BLaER1 (cell line): ENCODE measurements around the gene ADD2.

Experiments used
- H3K27ac ChIP-seq: shearing (Covaris generic); formaldehyde crosslinking; 2 replicates; pipeline ENCODE4 v1.8.1; 2022
- H3K27me3 ChIP-seq: shearing (Covaris generic); formaldehyde crosslinking; 2 replicates; pipeline ENCODE4 v1.8.1; 2022
- H3K36me3 ChIP-seq: shearing (Covaris generic); formaldehyde crosslinking; 2 replicates; pipeline ENCODE4 v1.8.1; 2022
- H3K4me1 ChIP-seq: shearing (Covaris generic); formaldehyde crosslinking; 2 replicates; pipeline ENCODE4 v1.8.1; 2022
- H3K4me2 ChIP-seq: shearing (Covaris generic); formaldehyde crosslinking; 2 replicates; pipeline ENCODE4 v1.8.1; 2022
- H3K4me3 ChIP-seq: shearing (Covaris generic); formaldehyde crosslinking; 2 replicates; pipeline ENCODE4 v1.8.1; 2022
- H3K9ac ChIP-seq: shearing (Covaris generic); formaldehyde crosslinking; 2 replicates; pipeline ENCODE4 v1.8.1; 2022
- H3K9me3 ChIP-seq: shearing (Covaris generic); formaldehyde crosslinking; 2 replicates; pipeline ENCODE4 v1.8.1; 2022
- H4K20me1 ChIP-seq: shearing (Covaris generic); formaldehyde crosslinking; 2 replicates; pipeline ENCODE4 v1.8.1; 2022
- Cebpa-rat ChIP-seq: shearing (Covaris generic); IDR thresholded peaks from 2 replicates; pipeline ENCODE4 v1.8.1; 2022

Gene ADD2

DNA sequence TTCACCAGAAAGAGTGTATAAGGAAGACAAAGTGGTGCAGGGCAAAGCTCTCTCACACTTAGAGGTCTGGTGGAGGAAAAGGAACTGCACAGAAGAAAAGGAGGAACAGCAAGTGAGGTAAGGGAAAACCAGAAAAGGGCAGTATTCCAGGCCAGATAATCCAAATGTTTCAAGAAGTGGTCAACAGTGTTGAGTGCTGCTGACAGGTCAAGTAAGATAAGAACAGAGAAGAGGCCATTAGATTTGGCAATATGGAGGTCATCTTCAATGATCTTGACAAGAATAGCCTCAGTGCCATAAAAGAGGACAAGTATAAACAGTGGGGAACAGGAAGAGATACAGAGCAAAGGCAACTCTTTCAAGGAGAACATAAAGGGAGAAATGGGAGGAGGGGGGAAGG is 15.0 kb downstream of the ADD2 start:
- H3K27me3 ChIP-seq: no peaks in the 10 kb centered on the region
- H3K27ac ChIP-seq: no peak overlapping the region
- peaks cover 32% of the 10 kb centered on the region for H3K36me3 ChIP-seq
- H3K9me3 ChIP-seq: peaks cover 15% of the 10 kb centered on the region
- no peak overlapping the region for H3K4me3 ChIP-seq
- peaks cover 28% of the 10 kb centered on the region for H3K4me1 ChIP-seq
- no peak overlapping the region for H3K4me2 ChIP-seq
- no peak overlapping the region for H3K9ac ChIP-seq
- TF ChIP-seq Cebpa-rat: no peak
- peaks cover 72% of the 10 kb centered on the region for H4K20me1 ChIP-seq

DNA sequence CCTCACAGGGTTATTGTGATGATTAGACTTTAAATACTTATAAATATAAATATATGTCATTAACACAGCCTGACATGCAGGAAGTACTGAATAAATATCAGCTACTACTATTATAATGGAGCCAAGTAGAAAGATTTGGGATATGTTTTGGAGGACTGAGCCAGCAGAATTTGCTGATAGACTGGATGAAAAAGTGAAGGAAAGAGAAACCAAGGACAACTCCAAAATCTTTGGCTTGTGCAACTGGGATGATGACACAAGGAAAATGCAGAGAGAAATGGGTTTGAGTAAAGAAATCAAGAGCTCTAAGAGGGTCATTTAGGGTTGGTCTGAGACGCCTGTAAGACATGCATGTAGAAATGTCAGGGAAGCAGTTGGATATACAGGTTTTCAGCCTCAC is 15.6 kb downstream of the ADD2 start:
- no peaks in the 10 kb centered on the region for H3K27me3 ChIP-seq
- peaks cover 69% of the 10 kb centered on the region for H4K20me1 ChIP-seq
- no peak overlapping the region for H3K4me2 ChIP-seq
- no peak overlapping the region for H3K27ac ChIP-seq
- no peak overlapping the region for H3K4me3 ChIP-seq
- H3K36me3 ChIP-seq: peaks cover 32% of the 10 kb centered on the region
- H3K9ac ChIP-seq: no peak overlapping the region
- peaks cover 17% of the 10 kb centered on the region for H3K9me3 ChIP-seq
- TF ChIP-seq Cebpa-rat: no peak
- H3K4me1 ChIP-seq: peaks cover 34% of the 10 kb centered on the region

DNA sequence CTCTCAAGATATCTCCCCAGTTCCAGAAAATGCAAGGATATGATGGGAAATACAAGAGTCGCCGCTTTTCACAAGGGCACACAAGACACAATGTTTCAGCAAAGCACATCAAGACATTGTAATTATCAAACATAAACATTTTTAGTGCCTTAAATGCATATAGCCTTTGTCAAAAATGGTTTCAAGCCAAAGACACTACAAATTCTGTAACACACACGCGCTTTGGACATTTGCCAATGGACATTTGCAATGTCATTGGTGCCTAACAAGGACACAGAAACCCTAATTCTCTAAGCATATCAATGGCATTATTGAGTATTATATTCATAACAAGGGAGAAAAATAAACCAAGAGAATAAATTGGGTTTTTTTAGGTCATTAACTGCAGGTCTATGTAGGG is 16.1 kb downstream of the ADD2 start:
- Histone ChIP-seq H3K27ac (no peak overlapping the region), H3K9ac (no peak overlapping the region), H3K27me3 (no peaks in the 10 kb centered on the region), H4K20me1 (peaks cover 64% of the 10 kb centered on the region), H3K4me3 (no peak overlapping the region), H3K9me3 (peaks cover 21% of the 10 kb centered on the region), H3K4me1 (peaks cover 39% of the 10 kb centered on the region), H3K36me3 (peaks cover 28% of the 10 kb centered on the region), H3K4me2 (no peak overlapping the region)
- TF ChIP-seq Cebpa-rat: no peak

GRCh38 chr2:70750320-70750719 is 17.7 kb downstream of the ADD2 start:
- Histone ChIP-seq H3K4me1 (peaks cover 48% of the 10 kb centered on the region), H3K9ac (no peak overlapping the region), H3K27ac (no peak overlapping the region), H4K20me1 (peaks cover 64% of the 10 kb centered on the region), H3K4me3 (no peak overlapping the region), H3K4me2 (no peak overlapping the region), H3K36me3 (peaks cover 18% of the 10 kb centered on the region), H3K9me3 (peaks cover 21% of the 10 kb centered on the region), H3K27me3 (no peaks in the 10 kb centered on the region)
- no peak for TF ChIP-seq Cebpa-rat

DNA sequence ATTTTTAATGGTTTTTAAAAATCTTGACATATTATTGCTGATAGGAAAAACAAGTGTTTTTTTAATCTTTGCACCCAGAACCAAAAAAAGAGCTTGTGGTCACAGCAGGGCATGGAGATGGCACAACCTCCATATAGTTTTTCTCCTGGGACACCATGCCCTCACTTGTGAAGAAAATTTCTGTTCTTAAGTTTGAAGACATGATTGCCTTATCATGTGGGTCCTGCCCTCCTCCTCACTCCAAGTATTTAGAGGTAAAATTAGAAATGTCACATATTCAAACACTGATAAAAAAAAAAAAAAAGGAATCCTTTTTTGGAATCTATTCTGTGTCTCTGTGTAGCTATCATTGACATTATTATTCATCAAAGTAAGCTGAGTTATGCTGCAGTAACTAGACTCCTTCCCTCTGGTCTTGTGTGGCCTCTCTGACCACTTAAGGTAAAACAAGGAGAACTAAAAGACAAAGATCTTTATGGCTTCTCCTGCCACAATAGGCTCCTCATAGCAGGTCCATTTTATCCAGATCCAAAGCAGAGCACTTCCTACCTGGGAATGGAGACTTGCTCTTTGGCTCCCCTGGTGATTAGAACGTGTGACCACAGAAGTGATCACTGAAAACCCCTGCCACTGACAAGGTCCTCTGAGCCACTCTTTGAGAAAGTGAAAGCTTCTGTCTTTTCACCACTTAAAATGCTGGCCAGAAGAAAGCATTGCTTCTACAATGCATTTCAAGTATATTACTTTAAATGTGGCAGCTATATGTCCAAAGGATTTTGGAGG is 19.8 kb downstream of the ADD2 start:
- Histone ChIP-seq H3K4me1 (peaks cover 39% of the 10 kb centered on the region), H3K4me3 (no peak overlapping the region), H4K20me1 (peaks cover 50% of the 10 kb centered on the region), H3K9me3 (peaks cover 21% of the 10 kb centered on the region), H3K27ac (no peak overlapping the region), H3K27me3 (no peaks in the 10 kb centered on the region), H3K9ac (no peak overlapping the region), H3K36me3 (peaks cover 25% of the 10 kb centered on the region), H3K4me2 (peak overlapping the region; percentile 39)
- no peak for TF ChIP-seq Cebpa-rat

DNA sequence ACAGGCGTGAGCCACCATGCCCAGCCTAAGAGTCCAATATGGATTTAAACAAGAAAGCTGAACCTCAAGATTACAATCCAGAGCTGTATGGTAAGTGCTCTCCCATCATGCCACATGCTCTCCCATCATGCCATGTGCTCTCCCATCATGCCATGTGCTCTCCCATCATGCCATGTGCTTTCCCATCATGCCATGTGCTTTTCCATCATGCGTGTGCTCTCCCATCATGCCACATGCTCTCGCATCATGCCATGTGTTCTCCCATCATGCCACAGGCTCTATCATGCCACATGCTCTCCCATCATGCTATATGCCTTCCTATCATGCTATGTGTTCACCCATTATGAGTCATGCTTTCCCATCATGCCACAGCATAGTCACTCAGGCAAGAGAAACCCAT is 20.7 kb downstream of the ADD2 start:
- Histone ChIP-seq H3K4me1 (peaks cover 39% of the 10 kb centered on the region), H3K36me3 (peaks cover 25% of the 10 kb centered on the region), H3K4me2 (no peak overlapping the region), H3K27ac (no peak overlapping the region), H3K4me3 (no peak overlapping the region), H4K20me1 (peaks cover 50% of the 10 kb centered on the region), H3K27me3 (no peaks in the 10 kb centered on the region), H3K9ac (no peak overlapping the region), H3K9me3 (peaks cover 21% of the 10 kb centered on the region)
- no peak for TF ChIP-seq Cebpa-rat

- no peak for TF ChIP-seq Cebpa-rat
- peak overlapping the region; percentile 4; the same call in 1 of the 2 replicates for H3K4me2 ChIP-seq
- H3K36me3 ChIP-seq: peaks cover 30% of the 10 kb centered on the region
These were observed 21.7 kb downstream of the ADD2 start for GRCh38 chr2:70746094-70746974.

DNA sequence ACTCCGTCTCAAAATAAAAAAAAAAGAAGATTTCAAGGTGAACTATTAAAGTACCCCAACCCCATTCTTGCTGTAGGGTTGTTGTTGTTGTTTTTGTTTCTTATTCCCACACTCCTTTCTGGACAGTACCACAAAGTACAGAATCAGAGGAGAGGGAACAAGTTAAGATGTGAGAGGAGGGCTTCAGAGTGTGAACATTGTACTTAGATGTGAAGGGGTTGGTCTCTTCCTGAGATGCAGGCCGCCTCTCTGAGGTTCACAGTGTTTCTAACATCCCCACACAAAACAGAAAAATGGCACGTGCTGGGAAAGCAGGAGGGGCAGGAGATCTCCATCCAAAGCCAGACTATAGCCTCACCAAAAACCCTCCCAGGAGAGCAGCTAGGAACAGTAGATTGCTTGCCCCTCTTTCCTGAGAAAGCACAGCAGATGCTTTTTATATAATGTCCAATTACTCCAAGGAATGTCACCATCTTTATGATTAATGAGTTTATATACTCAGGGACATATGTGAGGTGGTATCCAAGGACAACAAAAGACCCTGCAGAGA is 22.6 kb downstream of the ADD2 start:
- Histone ChIP-seq H3K9me3 (peaks cover 29% of the 10 kb centered on the region), H3K9ac (no peak overlapping the region), H3K4me2 (no peak overlapping the region), H3K36me3 (peaks cover 35% of the 10 kb centered on the region), H3K4me3 (no peak overlapping the region), H3K4me1 (peaks cover 39% of the 10 kb centered on the region), H4K20me1 (peaks cover 42% of the 10 kb centered on the region), H3K27me3 (no peaks in the 10 kb centered on the region), H3K27ac (no peak overlapping the region)
- TF ChIP-seq Cebpa-rat: no peak

More at GRCh38 chr2:70746094-70746974, 21.7 kb downstream of the ADD2 start:
- peaks cover 39% of the 10 kb centered on the region for H3K4me1 ChIP-seq
- no peak overlapping the region for H3K9ac ChIP-seq
- no peak overlapping the region for H3K27ac ChIP-seq
- peaks cover 42% of the 10 kb centered on the region for H4K20me1 ChIP-seq
- no peak overlapping the region for H3K4me3 ChIP-seq
- peaks cover 22% of the 10 kb centered on the region for H3K9me3 ChIP-seq
- no peaks in the 10 kb centered on the region for H3K27me3 ChIP-seq

- Histone ChIP-seq H3K4me3 (no peak overlapping the region), H3K4me1 (peaks cover 36% of the 10 kb centered on the region), H3K4me2 (no peak overlapping the region), H4K20me1 (peaks cover 42% of the 10 kb centered on the region), H3K27ac (no peak overlapping the region), H3K9ac (no peak overlapping the region), H3K36me3 (peaks cover 29% of the 10 kb centered on the region), H3K27me3 (no peaks in the 10 kb centered on the region), H3K9me3 (peaks cover 28% of the 10 kb centered on the region)
- no peak for TF ChIP-seq Cebpa-rat
These were observed 23.6 kb downstream of the ADD2 start for GRCh38 chr2:70744397-70744796.

- Histone ChIP-seq H3K36me3 (peaks cover 25% of the 10 kb centered on the region), H3K4me3 (no peak overlapping the region), H3K9ac (no peak overlapping the region), H4K20me1 (peaks cover 46% of the 10 kb centered on the region), H3K27me3 (no peaks in the 10 kb centered on the region), H3K27ac (no peak overlapping the region), H3K4me2 (no peak overlapping the region), H3K4me1 (peaks cover 35% of the 10 kb centered on the region), H3K9me3 (peaks cover 25% of the 10 kb centered on the region)
- TF ChIP-seq Cebpa-rat: no peak
These were observed 24.3 kb downstream of the ADD2 start for GRCh38 chr2:70743677-70744076.
